Glomerular visceral epithelial cell (primary cell): ENCODE measurements around the gene ANKRD17.
"Not testable (repeated sequence)": the region's sequence is repeated elsewhere in the genome, so short reads cannot be mapped to it uniquely, and the experiment has no call there.

Experiments used
- DNase-seq: peaks from one replicate; pipeline ENCODE4 v3.0.0-alpha.2; 2016; ENCODE audit errors: extremely low spot score

Gene ANKRD17

GRCh38 chr4:73205482-73205881 is 53.1 kb downstream of the ANKRD17 start:
- DNase-seq = no peak

GRCh38 chr4:73203976-73204375 is 54.6 kb downstream of the ANKRD17 start:
- not testable (repeated sequence) for DNase-seq

GRCh38 chr4:73197220-73197619 is 61.4 kb downstream of the ANKRD17 start:
- DNase-seq = no peak

GRCh38 chr4:73194064-73194463 is 64.5 kb downstream of the ANKRD17 start:
- no peak for DNase-seq

GRCh38 chr4:73193659-73194058 is 64.9 kb downstream of the ANKRD17 start:
- DNase-seq = no peak

- DNase-seq = no peak
These were observed 65.4 kb downstream of the ANKRD17 start for GRCh38 chr4:73193155-73193554.

- DNase-seq = no peak
These were observed 69.3 kb downstream of the ANKRD17 start for GRCh38 chr4:73189274-73189810.

GRCh38 chr4:73187325-73187724 is 71.3 kb downstream of the ANKRD17 start:
- DNase-seq = no peak

- no peak for DNase-seq
These were observed 72.7 kb downstream of the ANKRD17 start for GRCh38 chr4:73185903-73186302.

GRCh38 chr4:73181231-73181630 is 77.4 kb downstream of the ANKRD17 start:
- no peak for DNase-seq

- DNase-seq = no peak
These were observed 80.2 kb downstream of the ANKRD17 start for GRCh38 chr4:73178389-73178788.

GRCh38 chr4:73172161-73172560 is 86.4 kb downstream of the ANKRD17 start:
- DNase-seq = no peak

- DNase-seq = no peak
These were observed 87.9 kb downstream of the ANKRD17 start for GRCh38 chr4:73170518-73171198.

- no peak for DNase-seq
These were observed 92.4 kb downstream of the ANKRD17 start for GRCh38 chr4:73166212-73166611.

GRCh38 chr4:73161527-73162185 is 96.9 kb downstream of the ANKRD17 start:
- no peak for DNase-seq

GRCh38 chr4:73156394-73156793 is 102.2 kb downstream of the ANKRD17 start:
- DNase-seq = no peak

GRCh38 chr4:73152893-73153292 is 105.7 kb downstream of the ANKRD17 start:
- no peak for DNase-seq

- no peak for DNase-seq
These were observed 115.5 kb downstream of the ANKRD17 start for GRCh38 chr4:73142995-73143547.

- DNase-seq = no peak
These were observed 118.6 kb downstream of the ANKRD17 start for GRCh38 chr4:73139991-73140390.

GRCh38 chr4:73139245-73139644 is 119.4 kb downstream of the ANKRD17 start:
- no peak for DNase-seq

GRCh38 chr4:73137121-73137520 is 121.5 kb downstream of the ANKRD17 start:
- DNase-seq = no peak

- DNase-seq = no peak
These were observed 124.8 kb downstream of the ANKRD17 start for GRCh38 chr4:73133784-73134183.

- DNase-seq = no peak
These were observed 127.3 kb downstream of the ANKRD17 start for GRCh38 chr4:73131281-73131680.
